Chondrocyte (in vitro differentiated cells): ENCODE measurements around the gene CARNS1. TPM values are rescaled to one million over a fixed set of nuclear protein-coding genes. Genes with fewer than 3 reads are reported as not detected.

ENCODE experiments used
- DNase-seq: peaks from one replicate; pipeline ENCODE4 v3.0.0; 2021; ENCODE audit warnings: mixed read lengths, low spot score
- H3K27ac Mint-ChIP-seq: one replicate; pipeline ENCODE4 v1.8.0; 2021; ENCODE audit warnings: mild to moderate bottlenecking, moderate library complexity, mixed read lengths; ENCODE audit not compliant: unreplicated experiment
- H3K27me3 Mint-ChIP-seq: 2 replicates; pipeline ENCODE4 v1.8.0; 2021; ENCODE audit warnings: low read depth, mixed read lengths
- H3K36me3 Mint-ChIP-seq: 2 replicates; pipeline ENCODE4 v1.8.0; 2021; ENCODE audit warnings: low read depth, mixed read lengths
- H3K4me1 Mint-ChIP-seq: 2 replicates; pipeline ENCODE4 v1.8.0; 2021; ENCODE audit warnings: low read depth, mild to moderate bottlenecking, mixed read lengths
- H3K4me3 Mint-ChIP-seq: one replicate; pipeline ENCODE4 v1.8.0; 2021; ENCODE audit warnings: mild to moderate bottlenecking, moderate library complexity, mixed read lengths; ENCODE audit not compliant: unreplicated experiment
- H3K9me3 Mint-ChIP-seq: 2 replicates; pipeline ENCODE4 v1.8.0; 2021; ENCODE audit warnings: low read depth, mixed read lengths
- CTCF ChIP-seq: fragments of 200-600 bp; sonication (generic); IDR thresholded peaks from 2 replicates; pipeline ENCODE4 v1.5.0; 2021; ENCODE audit warnings: antibody characterized with exemption, mild to moderate bottlenecking, moderate library complexity
- total RNA-seq: library from RNA; stranded (reverse); gene quantifications from 3 replicates; pipeline ENCODE4 v1.2.1, GENCODE V29; 2021

Gene CARNS1
- total RNA-seq, 1 donor from 2014 or later, result 1.8 TPM

GRCh38 chr11:67416416-67417335 lies 1.2 kb downstream of the CARNS1 start:
- peaks cover 17% of the 10 kb centered on the region for H3K4me1 Mint-ChIP-seq
- H3K4me3 Mint-ChIP-seq, result peak overlapping the region; percentile 56
- no peaks in the 10 kb centered on the region for H3K9me3 Mint-ChIP-seq
- DNase-seq, result no peak
- H3K27ac Mint-ChIP-seq, result no peak overlapping the region
- TF ChIP-seq CTCF, result no peak
- H3K27me3 Mint-ChIP-seq, result peaks cover 9% of the 10 kb centered on the region
- H3K36me3 Mint-ChIP-seq, result peaks cover 1% of the 10 kb centered on the region

GRCh38 chr11:67417425-67417824 lies 1.9 kb downstream of the CARNS1 start:
- Mint-ChIP-seq H3K36me3 (peaks cover 1% of the 10 kb centered on the region), H3K4me3 (no peak overlapping the region), H3K27ac (no peak overlapping the region), H3K4me1 (peaks cover 17% of the 10 kb centered on the region), H3K9me3 (no peaks in the 10 kb centered on the region), H3K27me3 (peaks cover 8% of the 10 kb centered on the region)
- TF ChIP-seq CTCF, result no peak
- DNase-seq, result no peak

GRCh38 chr11:67418476-67419281 lies 3.2 kb downstream of the CARNS1 start:
- no peak overlapping the region for H3K4me3 Mint-ChIP-seq
- no peaks in the 10 kb centered on the region for H3K9me3 Mint-ChIP-seq
- no peak for TF ChIP-seq CTCF
- no peak for DNase-seq
- H3K27me3 Mint-ChIP-seq, result no peaks in the 10 kb centered on the region
- no peak overlapping the region for H3K27ac Mint-ChIP-seq
- H3K36me3 Mint-ChIP-seq, result no peaks in the 10 kb centered on the region
- H3K4me1 Mint-ChIP-seq, result peaks cover 17% of the 10 kb centered on the region

GRCh38 chr11:67419325-67420049 lies 4.0 kb downstream of the CARNS1 start:
- H3K4me3 Mint-ChIP-seq, result no peak overlapping the region
- H3K27me3 Mint-ChIP-seq, result no peaks in the 10 kb centered on the region
- H3K4me1 Mint-ChIP-seq, result peaks cover 17% of the 10 kb centered on the region
- no peaks in the 10 kb centered on the region for H3K9me3 Mint-ChIP-seq
- DNase-seq, result no peak
- H3K27ac Mint-ChIP-seq, result no peak overlapping the region
- no peaks in the 10 kb centered on the region for H3K36me3 Mint-ChIP-seq
- TF ChIP-seq CTCF, result no peak

GRCh38 chr11:67420147-67420645 lies 4.7 kb downstream of the CARNS1 start:
- no peak for DNase-seq
- Mint-ChIP-seq H3K27me3 (no peaks in the 10 kb centered on the region), H3K27ac (no peak overlapping the region), H3K9me3 (no peaks in the 10 kb centered on the region), H3K4me3 (peak overlapping the region; percentile 47), H3K4me1 (peaks cover 17% of the 10 kb centered on the region), H3K36me3 (no peaks in the 10 kb centered on the region)
- TF ChIP-seq CTCF, result no peak
